Psoas muscle (tissue), 8 donors: ENCODE measurements around the gene ATG4D. TPM values are rescaled to one million over a fixed set of nuclear protein-coding genes. Genes with fewer than 3 reads are reported as not detected.
"Not testable (repeated sequence)": the region's sequence is repeated elsewhere in the genome, so short reads cannot be mapped to it uniquely, and the experiment has no call there.

Experiments
- ATAC-seq, 4 donors: fragments of 200-7000 bp; cut with Tn5 transposase; one replicate each; pipeline ENCODE4 v1.9.1; 2020; ENCODE audit warnings: moderate library complexity in 3 of 4, mild to moderate bottlenecking in 2 of 4
- DNase-seq, 2 donors: peaks; one replicate each; pipeline ENCODE4 v3.0.0-alpha.2; 2020
- H3K27ac ChIP-seq: fragments of 200-600 bp; one replicate; pipeline ENCODE4 v1.8.0; 2022
- H3K27me3 ChIP-seq, 3 donors: fragments of 200-600 bp in 1 of 3; one replicate each; pipeline versions ENCODE4 v1.6.1 to v1.8.0; 2013 to 2022; ENCODE audit warnings: low read length in 2 of 3, mild to moderate bottlenecking in 2 of 3, moderate library complexity in 1 of 3; ENCODE audit not compliant: insufficient read depth in 3 of 3
- H3K36me3 ChIP-seq, 2 donors: fragments of 200-600 bp in 1 of 2; one replicate each; pipeline versions ENCODE4 v1.6.1 to v1.8.0; 2013 to 2022; ENCODE audit warnings: low read depth in 1 of 2, mild to moderate bottlenecking in 1 of 2, moderate library complexity in 1 of 2; ENCODE audit not compliant: insufficient read depth in 1 of 2
- H3K4me1 ChIP-seq: fragments of 200-600 bp; one replicate; pipeline ENCODE4 v1.8.0; 2022
- H3K4me3 ChIP-seq: fragments of 200-600 bp; one replicate; pipeline ENCODE4 v1.8.0; 2022; ENCODE audit warnings: mild to moderate bottlenecking
- H3K9me3 ChIP-seq: fragments of 200-600 bp; one replicate; pipeline ENCODE4 v1.8.0; 2022
- CTCF ChIP-seq: fragments of 200-600 bp; IDR thresholded peaks from one replicate; pipeline ENCODE4 v1.8.0; 2022; ENCODE audit warnings: antibody characterized with exemption
- WGBS, 3 donors: extraction: QIAGEN DNeasy Blood & Tissue Kit; methylation state at CpG; one replicate each; pipeline versions ENCODE4 v1.1.6 to v1.1.7; 2013; 5-methylcytosine and 5-hydroxymethylcytosine counted together
- intact Hi-C, 2 donors: fragments of 100-400 bp; cut with DNase I; formaldehyde crosslinking; loops; one replicate each; pipeline versions ENCODE4 v1.11.0 to v1.14.2; 2022
- polyA plus RNA-seq, 3 donors: library from polyadenylated mRNA; stranded (reverse); fragments of 200-250 nt; gene quantifications; one replicate each; pipeline ENCODE4 v1.2.3, GENCODE V29; 2013
- total RNA-seq, 4 donors: library from RNA; stranded (reverse); fragmentation: NEBNext Ultra II Directional in 2 of 4; extraction: Animal tissue kit (Norgen Biotek cat#: 25700) in 2 of 4; gene quantifications; one replicate each; pipeline versions ENCODE4 v1.2.1 to v1.2.4, GENCODE V29; 2021 to 2023
- donor health status: healthy with polysubstance abuse.
- donor health status: DM: no; HTN: no; CAD: no; lungs with moderate emphysema.
- donor health status: Bipolar disorder and iron deficiency.
- donor health status: healthy.
- donor health status: DM: yes; HTN: yes; CAD: no.
- donor health status: DM: no; HTN: no; CAD: no.
- donor health status: DM: no; HTN: no; CAD: no.
- donor health status: DM: yes; HTN: yes; CAD: no.

ATG4D gene
- total and polyA plus RNA-seq, 7 donors, result 42.5 to 95.7 (median 65.8) TPM

GRCh38 chr19:10521461-10522171 is 22.1 kb upstream of the ATG4D start:
- no peak for DNase-seq

GRCh38 chr19:10523135-10523636 is 20.5 kb upstream of the ATG4D start:
- ATAC-seq (no peak), DNase-seq (no peak)
- intact Hi-C loops, result no loop called here
- Histone ChIP-seq H3K4me3 (no peak overlapping the region), H3K27ac (no peak overlapping the region), H3K4me1 (no peaks in the 10 kb centered on the region), H3K36me3 (no peaks in the 10 kb centered on the region), H3K9me3 (no peaks in the 10 kb centered on the region), H3K27me3 (peaks cover 0 to 21% (median 7%) of the 10 kb centered on the region in 3 donors)
- 71 to 81% (median 79%) methylated on average over 3 of the region's 3 CpGs for WGBS, 3 donors
- TF ChIP-seq CTCF, result no peak

More at GRCh38 chr19:10521461-10522171, 22.1 kb upstream of the ATG4D start:
- no peak for ATAC-seq
- WGBS, 3 donors, result 77 to 78% (median 78%) methylated on average over 12 to 13 of the region's 13 CpGs
- intact Hi-C loops, result no loop called here
- Histone ChIP-seq H3K4me1 (no peaks in the 10 kb centered on the region), H3K36me3 (no peaks in the 10 kb centered on the region), H3K4me3 (no peak overlapping the region), H3K27ac (no peak overlapping the region), H3K9me3 (no peaks in the 10 kb centered on the region), H3K27me3 (peaks cover 0 to 34% (median 15%) of the 10 kb centered on the region in 3 donors)
- TF ChIP-seq CTCF, result no peak

DNA sequence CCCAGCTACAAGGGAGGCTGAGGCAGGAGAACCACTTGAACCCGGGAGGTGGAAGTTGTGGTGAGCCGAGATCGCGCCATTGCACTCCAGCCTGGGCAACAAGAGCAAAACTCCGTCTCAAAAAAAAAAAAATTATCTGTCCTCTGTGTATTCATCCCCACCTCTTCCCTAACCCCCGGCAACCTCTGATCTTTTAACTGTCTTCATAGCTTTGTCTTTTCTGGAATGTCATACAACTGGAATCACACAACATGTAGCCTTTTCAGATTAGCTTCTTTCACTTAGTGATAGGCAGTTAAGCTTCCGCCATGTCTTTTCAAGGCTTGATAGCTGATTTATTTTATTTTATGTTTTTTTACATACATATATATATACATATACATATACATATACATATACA is 18.1 kb upstream of the ATG4D start:
- ATAC-seq (no peak), DNase-seq (no peak)
- 90 to 95% (median 90%) methylated on average over 7 of the region's 7 CpGs for WGBS, 3 donors
- Histone ChIP-seq H3K4me1 (no peaks in the 10 kb centered on the region), H3K27me3 (no peaks in the 10 kb centered on the region), H3K9me3 (no peaks in the 10 kb centered on the region), H3K4me3 (no peak overlapping the region), H3K36me3 (no peaks in the 10 kb centered on the region), H3K27ac (no peak overlapping the region)
- no peak for TF ChIP-seq CTCF
- intact Hi-C loops, result no loop called here

DNA sequence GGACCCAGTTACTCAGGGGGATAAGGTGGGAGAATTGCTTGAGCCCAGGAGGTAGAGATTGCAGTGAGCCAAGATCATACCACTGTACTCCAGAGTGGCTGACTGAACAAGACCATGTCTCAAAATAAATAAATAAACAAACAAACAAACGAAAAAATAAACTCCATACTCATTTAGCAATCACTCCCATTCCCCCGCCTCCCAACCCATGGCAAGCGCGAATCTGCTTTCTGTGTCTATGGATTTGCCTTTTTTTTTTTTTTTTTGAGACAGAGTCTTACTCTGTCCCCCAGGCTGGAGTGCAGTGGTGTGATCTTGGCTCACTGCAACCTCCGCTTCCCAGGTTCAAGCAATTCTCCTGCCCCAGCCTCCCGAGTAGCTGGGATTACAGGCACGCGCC is 16.8 kb upstream of the ATG4D start:
- H3K4me1 ChIP-seq, ATAC-seq, H3K4me3 ChIP-seq, H3K36me3 ChIP-seq, H3K27ac ChIP-seq, intact Hi-C loops, H3K9me3 ChIP-seq, H3K27me3 ChIP-seq, DNase-seq: not testable (repeated sequence)
- 78 to 87% (median 83%) methylated on average over 8 of the region's 8 CpGs for WGBS, 3 donors

DNA sequence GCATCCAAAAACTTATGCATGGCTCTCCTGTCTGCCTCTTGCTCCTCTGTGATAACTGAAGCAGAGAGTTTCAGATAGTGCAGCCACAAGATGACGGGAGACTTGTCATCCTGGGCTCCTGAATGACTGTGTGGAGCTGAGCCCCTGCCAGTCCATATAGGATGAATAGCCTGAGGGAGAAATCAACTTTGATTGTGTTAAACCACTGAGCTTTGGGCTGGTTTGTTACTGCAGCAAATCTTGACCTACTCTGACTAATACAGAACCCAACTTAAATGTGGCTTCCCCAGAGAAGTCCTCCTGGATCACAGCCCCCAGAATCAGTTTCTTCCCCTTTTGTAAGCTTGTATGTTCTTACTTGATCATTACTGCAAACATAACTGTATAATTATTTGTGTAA is 11.2 kb upstream of the ATG4D start:
- Histone ChIP-seq H3K9me3 (no peaks in the 10 kb centered on the region), H3K27me3 (no peaks in the 10 kb centered on the region), H3K4me3 (no peak overlapping the region), H3K4me1 (peaks cover 3% of the 10 kb centered on the region), H3K36me3 (no peaks in the 10 kb centered on the region), H3K27ac (no peak overlapping the region)
- intact Hi-C loops, result no loop called here
- WGBS, 3 donors, result 88 to 100% (median 95%) methylated on average over 1 of the region's 1 CpG
- no peak for TF ChIP-seq CTCF
- no peak for ATAC-seq
- no peak for DNase-seq
